Measurements from ENCODE around the gene LGI4.
A peak's percentile ranks its signal among the peaks of the same experiment; 100 is the strongest.

Gene LGI4

GRCh38 chr19:35141837-35142605 is 7.2 kb upstream of the LGI4 start:
- peak; percentile 42 for DNase-seq (ENCODE audit: low read depth)

DNA sequence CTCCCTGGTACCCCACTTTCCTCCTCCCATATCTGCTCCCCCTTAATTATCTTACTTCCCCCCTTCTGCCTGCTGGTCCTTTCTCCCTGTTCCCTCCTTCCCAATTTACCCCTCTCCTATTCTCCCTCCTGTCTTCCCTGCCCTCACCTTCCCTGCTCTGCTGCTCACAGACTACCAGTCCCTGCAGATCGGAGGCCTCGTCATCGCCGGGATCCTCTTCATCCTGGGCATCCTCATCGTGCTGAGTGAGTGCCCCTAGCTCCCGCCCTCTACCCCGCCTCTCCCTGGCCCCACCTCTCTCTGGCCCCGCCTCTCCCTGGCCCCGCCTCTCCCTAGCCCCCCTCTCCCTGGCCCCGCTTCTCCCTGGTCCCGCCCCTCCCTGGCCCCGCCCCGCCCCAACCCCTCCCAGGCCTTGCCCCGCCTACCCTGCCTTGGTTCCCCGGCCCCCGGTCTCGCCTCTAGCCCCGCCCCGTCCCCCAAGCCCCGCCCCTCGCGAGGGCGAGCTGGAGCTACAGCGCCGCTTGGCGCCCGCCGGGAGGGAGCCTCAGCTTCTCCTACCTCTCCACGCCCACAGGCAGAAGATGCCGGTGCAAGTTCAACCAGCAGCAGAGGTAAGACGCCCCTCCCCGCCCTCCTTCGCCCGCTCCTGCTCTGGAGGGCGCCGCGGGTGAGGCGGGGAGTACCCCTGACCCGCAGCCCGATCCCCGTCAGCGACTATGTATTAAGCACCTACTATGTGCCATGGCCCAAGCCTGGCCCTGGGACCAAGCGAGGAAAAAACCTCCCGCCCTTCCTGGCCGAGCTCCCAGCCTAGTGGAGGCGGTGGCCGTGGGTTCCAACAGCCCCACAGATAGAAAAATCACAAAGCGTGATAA is 6.3 kb upstream of the LGI4 start:
- DNase-seq (ENCODE audit: low read depth), result peak; percentile 86

- no peak for DNase-seq (ENCODE audit: low read depth)
Observed at GRCh38 chr19:35140207-35140961, 5.5 kb upstream of the LGI4 start.

GRCh38 chr19:35138305-35138892 is 3.5 kb upstream of the LGI4 start, which contains the start of gene FXYD1:
TSS of gene FXYD1 (plus strand) at chr19:35138824. CDS start at chr19:35140080, 1,256 bp downstream.
- DNase-seq (ENCODE audit: low read depth), result no peak

- no peak for DNase-seq (ENCODE audit: low read depth)
Observed at GRCh38 chr19:35136977-35137702, 2.3 kb upstream of the LGI4 start.

DNA sequence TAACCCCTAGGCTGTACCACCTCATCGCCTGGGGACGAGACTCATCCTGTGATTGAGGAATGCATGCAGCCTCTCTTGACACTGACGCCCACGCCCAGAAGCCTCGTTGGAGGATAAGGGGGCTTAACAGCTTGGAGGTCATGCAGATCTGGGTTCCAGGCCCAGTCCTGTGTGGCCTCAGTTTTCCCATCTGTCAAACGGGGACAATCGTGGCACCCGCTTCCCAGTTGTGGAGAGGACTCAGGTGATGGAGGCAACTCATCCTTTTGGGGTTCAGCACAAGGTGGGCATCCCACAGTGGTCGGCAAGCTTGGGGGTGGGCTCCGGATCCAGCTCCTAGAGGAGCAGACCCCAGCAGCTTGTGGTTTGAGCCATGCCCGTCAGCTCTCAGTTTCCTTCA is 1.4 kb upstream of the LGI4 start:
- no peak for DNase-seq (ENCODE audit: low read depth)

- DNase-seq (ENCODE audit: low read depth), result peak; percentile 61
Observed at GRCh38 chr19:35135389-35135909, 590 bp upstream of the LGI4 start.

DNA sequence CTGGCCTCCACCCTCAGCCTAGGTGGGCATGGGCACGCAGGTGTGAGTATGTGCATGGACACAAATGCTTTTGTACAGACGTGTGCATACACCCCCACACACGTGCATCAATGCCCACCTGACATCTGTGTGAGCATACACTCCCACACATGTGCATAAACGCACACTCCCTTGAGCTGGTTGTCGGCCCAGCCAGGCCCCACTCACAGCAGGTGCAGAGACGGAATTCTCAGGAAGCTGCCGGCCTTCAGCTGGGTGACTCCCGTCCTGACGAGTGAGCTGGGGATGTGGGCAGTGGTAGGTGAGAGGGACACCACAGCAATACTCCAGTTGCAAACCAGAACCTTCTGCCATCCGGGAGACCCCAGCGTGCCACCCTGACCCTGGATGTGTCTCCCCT is 1.0 kb downstream of the LGI4 start:
- DNase-seq (ENCODE audit: low read depth), result no peak

DNA sequence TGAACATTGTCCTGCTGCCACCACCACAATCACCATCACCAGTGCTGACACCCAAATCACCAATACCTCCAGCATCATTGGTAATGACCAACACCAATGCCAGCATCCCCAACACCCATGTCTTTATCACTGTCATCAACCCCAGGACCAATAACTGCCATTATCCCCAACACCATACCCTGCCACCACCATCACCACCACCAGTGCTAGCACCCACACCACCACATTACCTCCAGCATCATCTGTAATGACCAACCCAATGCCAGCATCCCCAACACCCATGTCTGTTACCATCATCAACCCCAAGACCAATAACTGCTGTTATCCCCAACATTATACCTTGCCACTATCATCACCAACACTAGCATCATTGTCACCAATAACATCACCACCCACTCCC is 2.6 kb downstream of the LGI4 start:
- no peak for DNase-seq (ENCODE audit: low read depth)

DNA sequence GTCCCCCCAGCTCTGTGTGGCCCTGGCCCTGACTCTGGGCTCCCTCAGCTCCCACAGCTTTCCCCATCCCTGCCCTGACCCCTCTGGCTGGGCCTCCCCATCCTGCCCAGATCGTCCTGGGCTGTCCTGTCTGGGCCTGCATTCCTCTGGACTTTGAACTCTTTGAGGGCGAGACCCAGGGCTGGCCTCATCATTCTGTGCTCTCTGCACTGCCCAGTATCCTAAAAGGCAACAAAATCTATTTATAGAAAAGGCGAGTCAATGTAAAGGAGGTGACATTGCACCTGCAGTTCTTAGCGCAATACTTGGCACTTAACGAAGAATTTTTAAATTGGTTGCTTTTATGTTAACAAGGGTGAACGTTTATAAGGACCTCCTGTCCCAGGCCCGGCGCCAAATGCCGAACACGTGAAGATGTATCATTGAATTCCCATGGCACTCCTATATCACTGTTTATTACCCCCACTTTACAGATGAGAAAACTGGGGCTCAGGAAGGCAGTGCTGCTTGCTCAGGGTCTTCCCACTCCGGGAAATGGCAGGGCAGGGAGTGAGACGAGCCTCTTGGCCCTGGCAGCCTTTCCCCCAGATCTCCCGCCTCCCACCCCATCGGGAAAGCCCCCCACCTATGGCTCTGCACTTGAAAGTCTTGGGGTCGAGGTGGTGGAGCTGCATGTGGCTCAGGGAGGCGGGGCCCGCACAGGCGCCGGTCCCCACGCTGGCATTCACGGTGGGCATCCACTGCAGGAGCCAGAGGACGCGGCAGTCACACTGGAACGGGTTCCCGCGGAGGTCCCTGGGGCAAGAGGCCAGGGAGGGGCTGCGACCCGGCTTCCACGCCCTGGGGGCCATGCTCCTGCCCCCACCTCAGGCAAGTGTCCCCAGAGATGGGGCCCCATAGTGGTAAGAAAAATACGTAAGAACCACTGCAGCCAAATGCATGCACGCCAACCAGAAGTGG is 3.8 kb downstream of the LGI4 start:
- DNase-seq (ENCODE audit: low read depth), result no peak

- peak; percentile 40 for DNase-seq (ENCODE audit: low read depth)
Observed at GRCh38 chr19:35129724-35130274, 5.1 kb downstream of the LGI4 start.

GRCh38 chr19:35128398-35129057 is 6.3 kb downstream of the LGI4 start:
- no peak for DNase-seq (ENCODE audit: low read depth)

GRCh38 chr19:35127871-35128270 is 7.0 kb downstream of the LGI4 start:
- DNase-seq (ENCODE audit: low read depth), result no peak

GRCh38 chr19:35126624-35126959 is 8.3 kb downstream of the LGI4 start:
- DNase-seq (ENCODE audit: low read depth), result no peak

GRCh38 chr19:35125749-35126623 is 8.9 kb downstream of the LGI4 start:
- DNase-seq (ENCODE audit: low read depth), result no peak

GRCh38 chr19:35125270-35125717 is 9.6 kb downstream of the LGI4 start:
- DNase-seq (ENCODE audit: low read depth), result no peak

GRCh38 chr19:35124098-35125060 is 10.5 kb downstream of the LGI4 start:
- peak; percentile 71 for DNase-seq (ENCODE audit: low read depth)

All from amniotic epithelial cell (primary cell).